H1 (cell line): ENCODE results near the gene DHX34. TPM values are rescaled to one million over a fixed set of nuclear protein-coding genes. Genes with fewer than 3 reads are reported as not detected.

Experiments used
- EP300 ChIP-seq, 2 experiments: IDR thresholded peaks; 1 replicate in 1 of 2; 2 replicates in 1 of 2; pipeline ENCODE4 v1.6.1; 2011 to 2012; ENCODE audit warnings: low read depth in 2 of 2, low read length in 2 of 2, mild to moderate bottlenecking in 2 of 2, borderline replicate concordance in 1 of 2, inconsistent platforms in 1 of 2, moderate library complexity in 1 of 2
- MAX ChIP-seq: IDR thresholded peaks from 2 replicates; pipeline ENCODE4 v1.6.1; 2012; ENCODE audit warnings: inconsistent platforms
- RFX5 ChIP-seq: IDR thresholded peaks from 2 replicates; pipeline ENCODE4 v1.6.1; 2011; ENCODE audit warnings: low read depth, low read length, improper control_type of control experiment, borderline replicate concordance
- SP4 ChIP-seq: IDR thresholded peaks from 2 replicates; pipeline ENCODE4 v1.6.1; 2012; ENCODE audit warnings: low read length, inconsistent platforms
- polyA plus RNA-seq, 7 experiments: library from polyadenylated mRNA; depleted of rRNA in 3 of 7; stranded (reverse) in 5 of 7; unstranded in 2 of 7; fragments of >200 nt in 5 of 7; fragments of 200-250 nt in 2 of 7; gene quantifications; 1 replicate in 5 of 7; 2 replicates in 1 of 7; 4 replicates in 1 of 7; pipeline versions ENCODE4 v1.2.1 to v1.2.3, GENCODE V29; 2011 to 2013; ENCODE audit warnings: missing spikeins in 2 of 7, mixed read lengths in 2 of 7
- total RNA-seq: library from RNA; stranded (reverse); fragmentation: NEBNext Ultra II Directional; extraction: Animal tissue kit (Norgen Biotek cat#: 25700); gene quantifications from 2 replicates; pipeline ENCODE4 v1.2.1, GENCODE V29; 2021

DHX34 gene
- total and polyA plus RNA-seq, 2 of the 8 experiments (the other 6 are each of a cell fraction or from before 2014, with no cell fraction given): 17.5 to 24.3 TPM

- peak; percentile 96 for TF ChIP-seq MAX
- no peak for TF ChIP-seq RFX5
- TF ChIP-seq EP300 (IDR thresholded peaks at IDR 0.05; ENCODE audit: borderline replicate concordance in 1 of 2, low read depth in 2 of 2, low read length in 2 of 2): no peak
- no peak for TF ChIP-seq SP4
Observed at GRCh38 chr19:47430041-47430802, 81.1 kb downstream of the DHX34 start (continued).
